GM19328 (cell line): Measurements from ENCODE around the gene FAM184B.
A peak's percentile ranks its signal among the peaks of the same experiment; 100 is the strongest.

Source experiments
- ATAC-seq: cut with Tn5 transposase; IDR thresholded peaks from one replicate; pipeline ENCODE4 v1.9.1; 2021; ENCODE audit warnings: mild to moderate bottlenecking, moderate library complexity; ENCODE audit not compliant: unreplicated experiment

The FAM184B gene

GRCh38 chr4:17781300-17782287 is at the start of gene FAM184B:
Gene FAM184B (minus strand): TSS chr4:17781621. CDS start chr4:17781299, 322 bp downstream.
- no peak for ATAC-seq

- ATAC-seq = no peak
These were observed 42.6 kb upstream of the FAM184B start for GRCh38 chr4:17823871-17824669.

- ATAC-seq = no peak
These were observed 35.6 kb upstream of the FAM184B start for GRCh38 chr4:17817027-17817426.

GRCh38 chr4:17816142-17816541 is 34.7 kb upstream of the FAM184B start:
- ATAC-seq = no peak

GRCh38 chr4:17814140-17814539 is 32.7 kb upstream of the FAM184B start:
- ATAC-seq = no peak

GRCh38 chr4:17812801-17813200 is 31.4 kb upstream of the FAM184B start:
- no peak for ATAC-seq

GRCh38 chr4:17812125-17812524 is 30.7 kb upstream of the FAM184B start:
- no peak for ATAC-seq

- peak; percentile 26 for ATAC-seq
These were observed 29.7 kb upstream of the FAM184B start for GRCh38 chr4:17811078-17811603.

- peak; percentile 84 for ATAC-seq
These were observed 29.0 kb upstream of the FAM184B start, which contains the start of the genes DCAF16 and NCAPG for GRCh38 chr4:17810260-17811077. Gene DCAF16 (minus strand): TSS chr4:17810757. CDS start chr4:17804141, 6,616 bp downstream. Gene NCAPG (plus strand): TSS chr4:17810979. CDS start chr4:17811078, 99 bp downstream.

- no peak for ATAC-seq
These were observed 28.2 kb upstream of the FAM184B start for GRCh38 chr4:17809667-17810066.

GRCh38 chr4:17807446-17807845 is 26.0 kb upstream of the FAM184B start:
- no peak for ATAC-seq

GRCh38 chr4:17805580-17806155 is 24.2 kb upstream of the FAM184B start:
- no peak for ATAC-seq

GRCh38 chr4:17797808-17798207 is 16.4 kb upstream of the FAM184B start:
- no peak for ATAC-seq

GRCh38 chr4:17794730-17795129 is 13.3 kb upstream of the FAM184B start:
- ATAC-seq = no peak

- no peak for ATAC-seq
These were observed 7.5 kb upstream of the FAM184B start for GRCh38 chr4:17788956-17789355.

GRCh38 chr4:17787315-17787714 is 5.9 kb upstream of the FAM184B start:
- ATAC-seq = no peak

- ATAC-seq = no peak
These were observed 5.1 kb upstream of the FAM184B start for GRCh38 chr4:17786567-17786966.

GRCh38 chr4:17785858-17786257 is 4.4 kb upstream of the FAM184B start:
- ATAC-seq = no peak

- no peak for ATAC-seq
These were observed 721 bp downstream of the FAM184B start for GRCh38 chr4:17780501-17781299.
